ENCODE data around the gene APBB1. TPM values are rescaled to one million over a fixed set of nuclear protein-coding genes. Genes with fewer than 3 reads are reported as not detected.

The APBB1 gene
- total and polyA plus RNA-seq, 2 donors (not counting 1 experiment from before 2014, with no cell fraction given): 23.4 to 32.5 TPM

GRCh38 chr11:6357222-6357621 is 61.7 kb downstream of the APBB1 start:
- CTCF ChIA-PET: no interaction called here
- Mint-ChIP-seq H3K27ac (no peak overlapping the region), H3K9me3 (ENCODE audit: insufficient read depth) (no peaks in the 10 kb centered on the region), H3K4me1 (no peaks in the 10 kb centered on the region), H3K4me3 (no peak overlapping the region), H3K27me3 (no peaks in the 10 kb centered on the region)
- Histone ChIP-seq H3K4me2 (replicated peaks; ENCODE audit: low read depth, low read length, poor library complexity, severe bottlenecking) (no peak overlapping the region), H3K4me3 (ENCODE audit: control extremely low read depth in 1 of 5, extremely low read depth in 1 of 5, insufficient read depth in 1 of 5, low read depth in 2 of 5, low read length in 4 of 5) (no peak overlapping the region), H3K9ac (ENCODE audit: low read length) (no peak overlapping the region), H2AFZ (ENCODE audit: insufficient read depth, low read depth, low read length, poor library complexity, severe bottlenecking) (no peak overlapping the region), H4K20me1 (ENCODE audit: control insufficient read depth, insufficient read depth, low read length, poor library complexity, severe bottlenecking) (no peaks in the 10 kb centered on the region), H3K36me3 (replicated peaks in 1 of 2; ENCODE audit: control extremely low read depth in 1 of 2, control insufficient read depth in 1 of 2, extremely low read depth in 1 of 2, insufficient read depth in 2 of 2, low read length in 1 of 2) (no peaks in the 10 kb centered on the region), H3K27me3 (replicated peaks in 1 of 4; ENCODE audit: control extremely low read depth in 1 of 4, control insufficient read depth in 3 of 4, insufficient read depth in 4 of 4, low read length in 3 of 4) (peaks cover 0 to 5% (median 0%) of the 10 kb centered on the region in 4 experiments), H3K9me3 (ENCODE audit: control extremely low read depth in 1 of 3, control insufficient read depth in 2 of 3, insufficient read depth in 1 of 3, low read length in 2 of 3) (no peaks in the 10 kb centered on the region), H3K79me2 (ENCODE audit: control insufficient read depth, insufficient read depth, low read length) (no peaks in the 10 kb centered on the region), H3K4me1 (ENCODE audit: control insufficient read depth in 2 of 2, insufficient read depth in 2 of 2, low read length in 2 of 2) (peaks cover 0 to 6% of the 10 kb centered on the region in 2 donors), H3K27ac (ENCODE audit: low read length in 2 of 2) (no peak overlapping the region)
- POLR2A ChIA-PET: no interaction called here
- no peak for ATAC-seq (ENCODE audit: low read depth)
- TF ChIP-seq CTCF (IDR thresholded peaks at IDR 0.05) (no peak), EZH2 (IDR thresholded peaks at IDR 0.05; ENCODE audit: borderline replicate concordance, insufficient read depth, low read depth, low read length, poor library complexity, severe bottlenecking) (no peak)
- WGBS (ENCODE audit: insufficient coverage): 84% methylated on average over 8 of the region's 9 CpGs
- DNase-seq: no peak
- intact Hi-C loops (cut with micrococcal nuclease): loop anchor here (10.0 kb wide), 1 partner anchor 752 kb away; no protein-coding TSS in a partner anchor

GRCh38 chr11:6356503-6357055 is 62.3 kb downstream of the APBB1 start:
- peaks cover 0 to 6% of the 10 kb centered on the region in 2 donors for H3K4me1 ChIP-seq (ENCODE audit: control insufficient read depth in 2 of 2, insufficient read depth in 2 of 2, low read length in 2 of 2)
- H3K9me3 ChIP-seq (ENCODE audit: control extremely low read depth in 1 of 3, control insufficient read depth in 2 of 3, insufficient read depth in 1 of 3, low read length in 2 of 3): no peaks in the 10 kb centered on the region
- no peak overlapping the region for H3K4me3 ChIP-seq (ENCODE audit: control extremely low read depth in 1 of 5, extremely low read depth in 1 of 5, insufficient read depth in 1 of 5, low read depth in 2 of 5, low read length in 4 of 5)
- ChIA-PET CTCF (no interaction called here), POLR2A (no interaction called here)
- Mint-ChIP-seq H3K27ac (no peak overlapping the region), H3K27me3 (no peaks in the 10 kb centered on the region), H3K4me3 (no peak overlapping the region), H3K4me1 (no peaks in the 10 kb centered on the region), H3K9me3 (ENCODE audit: insufficient read depth) (no peaks in the 10 kb centered on the region)
- no peaks in the 10 kb centered on the region for H4K20me1 ChIP-seq (ENCODE audit: control insufficient read depth, insufficient read depth, low read length, poor library complexity, severe bottlenecking)
- WGBS (ENCODE audit: insufficient coverage): 100% methylated on average over 1 of the region's 4 CpGs
- H3K27ac ChIP-seq (ENCODE audit: low read length in 2 of 2): no peak overlapping the region
- no peaks in the 10 kb centered on the region for H3K36me3 ChIP-seq (replicated peaks in 1 of 2; ENCODE audit: control extremely low read depth in 1 of 2, control insufficient read depth in 1 of 2, extremely low read depth in 1 of 2, insufficient read depth in 2 of 2, low read length in 1 of 2)
- intact Hi-C loops (cut with micrococcal nuclease): loop anchor here (10.0 kb wide), 1 partner anchor 752 kb away; no protein-coding TSS in a partner anchor
- H2AFZ ChIP-seq (ENCODE audit: insufficient read depth, low read depth, low read length, poor library complexity, severe bottlenecking): no peak overlapping the region
- no peak for TF ChIP-seq EZH2 (IDR thresholded peaks at IDR 0.05; ENCODE audit: borderline replicate concordance, insufficient read depth, low read depth, low read length, poor library complexity, severe bottlenecking)
- no peak for TF ChIP-seq CTCF (IDR thresholded peaks at IDR 0.05)
- H3K79me2 ChIP-seq (ENCODE audit: control insufficient read depth, insufficient read depth, low read length): no peaks in the 10 kb centered on the region
- no peak overlapping the region for H3K9ac ChIP-seq (ENCODE audit: low read length)
- H3K27me3 ChIP-seq (replicated peaks in 1 of 4; ENCODE audit: control extremely low read depth in 1 of 4, control insufficient read depth in 3 of 4, insufficient read depth in 4 of 4, low read length in 3 of 4): peaks cover 0 to 5% (median 0%) of the 10 kb centered on the region in 4 experiments
- no peak for DNase-seq
- H3K4me2 ChIP-seq (replicated peaks; ENCODE audit: low read depth, low read length, poor library complexity, severe bottlenecking): no peak overlapping the region
- ATAC-seq (ENCODE audit: low read depth): no peak
